GM12864 (cell line): ENCODE results near the gene REN.

ENCODE experiments used
- DNase-seq: peaks from one replicate; pipeline ENCODE4 v3.0.0-alpha.2; 2011; ENCODE audit warnings: low read depth
- H3K4me3 ChIP-seq: 2 replicates; pipeline ENCODE4 v1.5.1; 2011; ENCODE audit warnings: mild to moderate bottlenecking, low read depth, low read length, control low read depth
- CTCF ChIP-seq: IDR thresholded peaks from 2 replicates; pipeline ENCODE4 v1.5.1; 2011; ENCODE audit warnings: low read depth, mild to moderate bottlenecking, moderate library complexity, low read length, control low read depth, inconsistent platforms; ENCODE audit errors: missing control alignments

REN gene

GRCh38 chr1:204121840-204122555 is 44.1 kb downstream of the REN start:
- DNase-seq: no peak
- no peak overlapping the region for H3K4me3 ChIP-seq
- TF ChIP-seq CTCF: no peak

- no peak overlapping the region for H3K4me3 ChIP-seq
- no peak for TF ChIP-seq CTCF
- no peak for DNase-seq
Observed at GRCh38 chr1:204116539-204116938, 49.6 kb downstream of the REN start.

GRCh38 chr1:204115116-204115515 is 51.0 kb downstream of the REN start:
- DNase-seq: no peak
- TF ChIP-seq CTCF: no peak
- no peak overlapping the region for H3K4me3 ChIP-seq

GRCh38 chr1:204114606-204115005 is 51.5 kb downstream of the REN start:
- H3K4me3 ChIP-seq: no peak overlapping the region
- no peak for DNase-seq
- no peak for TF ChIP-seq CTCF

GRCh38 chr1:204113896-204114295 is 52.2 kb downstream of the REN start:
- TF ChIP-seq CTCF: no peak
- H3K4me3 ChIP-seq: no peak overlapping the region
- DNase-seq: no peak

- TF ChIP-seq CTCF: no peak
- DNase-seq: no peak
- no peak overlapping the region for H3K4me3 ChIP-seq
Observed at GRCh38 chr1:204112876-204113730, 53.0 kb downstream of the REN start.
